GM21360 (cell line): ENCODE data around the gene SPNS3.
A peak's percentile ranks its signal among the peaks of the same experiment; 100 is the strongest.

Experiments used
- ATAC-seq: cut with Tn5 transposase; IDR thresholded peaks from one replicate; pipeline ENCODE4 v1.9.1; 2021; ENCODE audit warnings: mild to moderate bottlenecking, moderate library complexity; ENCODE audit not compliant: unreplicated experiment

The SPNS3 gene

GRCh38 chr17:4487820-4488716 is 54.3 kb downstream of the SPNS3 start:
- no peak for ATAC-seq

GRCh38 chr17:4488989-4489595 is 55.4 kb downstream of the SPNS3 start:
- no peak for ATAC-seq

GRCh38 chr17:4490109-4490591 is 56.4 kb downstream of the SPNS3 start:
- ATAC-seq, result no peak

- no peak for ATAC-seq
Measured at GRCh38 chr17:4490637-4491061, 56.9 kb downstream of the SPNS3 start.

DNA sequence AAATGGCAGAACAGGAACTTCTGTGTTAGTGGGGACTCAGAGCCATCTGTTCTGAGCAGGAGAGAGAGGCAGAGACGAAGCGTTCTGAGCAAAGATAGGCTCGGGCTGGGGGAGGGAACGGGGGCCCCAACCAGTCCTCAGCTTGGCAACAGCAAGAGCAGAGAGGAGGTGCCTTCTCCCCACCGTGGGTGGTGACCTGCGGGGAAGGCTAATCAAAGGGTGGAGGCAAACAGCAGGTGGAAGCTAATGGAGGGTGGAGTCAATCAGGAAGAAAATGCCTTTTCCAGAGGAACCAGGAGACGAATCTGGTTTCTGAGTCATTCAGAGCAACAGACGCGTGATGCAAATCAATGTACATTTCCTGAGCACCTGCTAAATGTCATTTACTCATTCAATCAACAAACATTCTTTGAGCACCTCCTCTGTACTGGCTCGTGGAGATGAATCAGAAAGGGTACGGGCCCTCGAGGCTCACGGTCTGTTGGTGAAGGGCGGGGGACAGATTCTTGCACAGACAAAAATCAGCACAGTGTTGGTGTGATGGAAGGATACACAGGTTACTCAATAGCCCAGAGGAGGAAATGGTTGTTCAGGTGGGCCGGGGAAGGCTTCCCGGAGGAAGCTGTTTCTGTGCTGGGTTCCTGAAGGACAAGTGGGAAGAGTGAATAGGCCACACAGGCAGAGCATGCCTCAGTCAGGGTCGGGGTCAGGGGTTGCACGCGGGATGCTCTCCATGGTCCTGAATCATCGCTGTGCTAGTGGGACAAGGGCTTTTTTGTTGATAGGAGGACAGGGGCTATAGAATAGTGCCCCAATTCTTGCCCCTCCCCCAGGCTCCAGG is 59.2 kb downstream of the SPNS3 start:
- ATAC-seq, result no peak

DNA sequence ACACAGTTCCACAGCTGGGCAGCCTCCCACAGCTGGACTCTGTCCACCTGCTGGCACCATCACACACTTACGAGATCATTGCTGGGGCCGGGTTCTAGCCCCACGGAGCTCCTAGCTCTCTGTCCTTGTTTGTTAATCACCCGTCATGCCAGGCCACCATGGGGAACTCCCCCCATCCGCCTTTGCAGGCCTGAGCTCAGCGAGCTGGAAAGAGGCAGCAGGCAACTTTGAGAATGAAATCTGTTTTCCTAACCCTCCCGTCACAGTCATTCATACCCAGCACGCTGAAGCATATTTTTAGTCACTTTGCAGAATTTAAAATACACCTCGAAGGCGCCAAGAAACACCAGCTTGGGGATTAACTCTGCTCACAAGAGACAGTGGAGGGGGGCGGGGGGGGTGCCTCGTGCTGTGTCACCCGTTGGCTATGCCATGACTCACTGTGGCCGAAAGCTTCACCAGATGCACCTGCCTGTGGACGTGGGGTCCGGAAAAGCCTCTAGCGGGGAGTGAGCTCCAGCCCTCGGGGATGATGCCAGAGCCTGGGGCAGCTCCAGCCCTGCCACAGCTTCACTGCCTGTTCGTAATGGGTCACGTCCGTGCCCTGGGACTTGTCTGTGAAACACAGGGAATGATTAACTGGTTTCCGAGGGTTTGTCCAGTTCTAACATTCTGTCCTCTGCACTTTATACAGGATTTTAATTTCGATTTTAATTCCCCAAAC is 63.5 kb downstream of the SPNS3 start:
- ATAC-seq, result no peak

GRCh38 chr17:4498461-4499397 is 65.0 kb downstream of the SPNS3 start, which contains the start of gene SPNS2:
Gene SPNS2, plus strand, starts transcription at chr17:4498881. Its CDS starts 167 bp downstream, at chr17:4499048.
- peak; percentile 67 for ATAC-seq

DNA sequence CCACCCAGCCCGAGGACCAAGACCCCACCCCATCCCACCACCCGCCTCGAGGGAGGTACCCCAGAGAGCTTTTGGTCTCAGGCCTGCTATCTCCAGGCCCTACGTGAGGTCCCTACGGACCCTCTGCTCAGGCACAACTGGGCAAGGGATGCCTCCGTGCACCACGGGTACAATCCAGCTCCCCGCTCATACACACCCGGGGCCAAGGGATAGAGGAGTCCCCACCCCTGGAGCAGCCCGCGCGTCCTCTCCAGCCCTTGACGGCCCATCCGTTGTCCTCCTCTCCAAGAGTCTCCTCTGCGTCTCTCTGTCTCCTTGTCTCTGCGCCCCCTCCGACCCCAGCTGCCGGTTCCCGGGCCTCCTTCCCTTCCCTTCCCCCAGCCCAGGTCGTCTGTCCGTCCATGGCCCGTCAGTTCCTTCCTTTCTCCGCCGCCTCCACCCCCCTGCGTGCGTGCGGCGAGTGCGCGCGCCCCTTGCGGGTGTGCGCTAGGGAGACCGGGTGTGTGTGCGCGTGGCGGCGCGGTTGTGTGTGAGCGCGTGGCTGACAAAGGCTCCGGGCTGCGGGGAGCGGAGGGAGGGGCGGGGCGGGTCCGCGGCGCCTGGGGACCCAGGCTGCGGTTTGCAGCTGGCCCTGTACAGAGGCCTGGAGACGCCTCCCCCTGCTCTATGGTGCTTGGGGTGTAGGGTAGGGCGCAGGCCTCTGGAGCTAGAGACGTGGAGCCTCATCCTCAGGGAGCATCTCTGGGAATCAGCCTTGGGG is 65.9 kb downstream of the SPNS3 start:
- no peak for ATAC-seq

DNA sequence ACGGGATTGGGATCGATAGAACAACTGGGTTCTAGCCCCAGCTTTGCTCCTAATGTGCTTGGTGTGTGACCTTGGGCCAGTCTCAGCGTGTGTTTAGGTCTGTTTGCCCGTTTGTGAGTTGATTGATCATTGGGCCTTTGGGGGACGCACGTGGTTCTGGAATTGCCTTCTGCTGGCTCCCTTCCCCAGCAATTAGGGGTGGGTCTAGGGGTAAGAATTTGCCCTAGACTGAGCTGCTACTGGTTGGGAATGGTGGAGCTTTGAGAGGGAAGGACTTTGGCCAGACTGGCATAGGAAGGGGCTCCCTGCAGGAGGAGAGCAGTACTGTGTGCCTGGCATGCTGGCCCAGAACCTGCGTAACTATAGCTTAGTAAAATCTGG is 66.4 kb downstream of the SPNS3 start:
- no peak for ATAC-seq

DNA sequence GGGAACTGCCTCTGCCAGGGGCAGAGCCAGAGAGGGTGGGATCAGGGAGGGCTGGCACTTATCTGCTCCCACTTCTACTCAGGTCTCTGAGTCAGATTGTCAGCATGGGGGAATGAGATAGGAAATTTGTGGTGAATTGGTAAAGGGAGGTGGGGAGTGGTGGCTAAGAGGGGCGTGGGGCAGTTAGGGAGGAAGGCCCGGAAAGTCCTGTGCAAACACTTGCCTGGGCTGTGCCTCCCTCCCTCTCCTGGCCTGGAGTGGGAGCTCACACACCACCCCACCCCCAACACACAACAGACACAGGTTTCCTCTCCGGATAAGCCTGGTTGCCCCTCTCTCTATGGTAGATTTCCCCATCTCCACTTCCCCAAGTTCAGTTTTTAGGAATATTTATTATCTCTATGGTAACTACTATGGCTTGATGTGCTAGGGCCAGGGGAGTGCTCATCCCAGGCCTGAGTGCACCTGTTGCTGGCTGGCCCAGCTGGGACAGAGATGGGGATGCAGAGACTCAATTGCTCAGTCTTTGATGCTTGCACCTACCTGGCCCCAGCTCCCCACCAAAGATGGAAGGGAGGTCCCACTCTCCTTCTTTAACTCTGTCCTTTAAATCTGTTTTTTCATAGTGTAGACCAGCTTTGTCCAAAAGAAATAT is 67.7 kb downstream of the SPNS3 start:
- ATAC-seq, result no peak

GRCh38 chr17:4502466-4503154 is 68.9 kb downstream of the SPNS3 start:
- ATAC-seq, result no peak

DNA sequence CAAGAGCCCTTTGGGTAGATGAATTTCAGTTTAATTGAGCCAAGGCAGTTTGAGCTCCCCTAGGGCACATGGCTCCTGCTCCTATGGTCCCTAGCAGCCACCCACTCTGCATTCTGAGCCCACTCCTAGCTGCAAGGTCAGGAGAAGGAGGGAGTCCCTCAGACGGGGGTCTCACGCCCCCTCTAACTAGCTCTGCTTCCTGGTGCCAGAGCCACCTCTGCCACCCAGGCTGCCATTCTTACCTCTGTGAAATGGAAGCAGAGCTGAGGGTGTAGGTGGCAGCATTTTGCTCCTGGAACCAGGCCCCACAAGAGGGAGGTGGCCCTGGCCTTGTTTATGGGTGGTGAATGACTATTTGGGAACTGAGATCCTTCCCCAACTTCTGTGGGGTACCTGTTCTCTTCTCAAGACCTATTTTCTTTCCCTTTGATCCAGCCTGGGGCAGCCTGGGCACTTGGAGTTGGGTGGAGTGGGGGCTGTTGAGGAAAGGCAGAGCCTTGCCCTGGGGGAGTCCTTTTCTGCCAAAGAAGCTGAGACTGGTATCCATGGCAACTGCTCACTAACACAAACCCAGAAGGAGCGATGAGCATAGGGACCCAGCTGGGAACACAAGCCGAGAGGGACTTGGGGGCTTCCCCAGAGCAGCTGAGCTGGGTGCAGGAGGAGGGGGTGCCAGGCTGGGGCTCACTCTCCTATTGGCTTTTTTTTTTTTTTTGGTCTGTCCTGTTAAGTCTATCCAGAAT is 69.7 kb downstream of the SPNS3 start:
- ATAC-seq, result no peak

GRCh38 chr17:4504188-4504587 is 70.4 kb downstream of the SPNS3 start:
- ATAC-seq, result no peak

DNA sequence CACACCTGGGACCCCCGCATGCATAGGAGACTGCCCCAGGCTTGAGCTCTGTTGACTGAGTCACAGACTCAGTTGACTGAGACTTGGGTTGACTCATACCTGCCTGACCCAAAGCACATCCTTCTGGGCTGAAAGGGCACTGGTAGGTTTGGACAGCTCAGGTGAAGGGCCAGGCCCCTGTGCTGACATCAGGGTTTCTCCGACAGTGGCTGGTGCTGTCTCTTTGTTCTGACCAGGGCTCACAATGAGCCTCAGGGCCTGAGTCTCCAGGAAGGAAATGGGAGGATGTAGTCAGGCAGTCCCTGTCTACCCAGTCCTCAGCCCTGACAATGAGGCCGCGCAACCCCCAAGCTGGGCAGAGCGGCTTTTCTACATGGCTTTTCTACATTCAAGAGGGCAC is 71.4 kb downstream of the SPNS3 start:
- ATAC-seq, result no peak

GRCh38 chr17:4506175-4506813 is 72.6 kb downstream of the SPNS3 start:
- no peak for ATAC-seq

- ATAC-seq, result no peak
Measured at GRCh38 chr17:4506892-4507291, 73.2 kb downstream of the SPNS3 start.
